K562 (cell line): ENCODE data around the gene RNF166. TPM values are rescaled to one million over a fixed set of nuclear protein-coding genes. Genes with fewer than 3 reads are reported as not detected.

ENCODE experiments used
- ATAC-seq: fragments of 200-7000 bp; cut with Tn5 transposase; 3 replicates; pipeline ENCODE4 v1.9.1; 2020; ENCODE audit warnings: moderate library complexity
- BruUV-seq: library from RNA; stranded (reverse); fragments of 400-500 nt; replicated peaks from 2 replicates; lab custom pipeline; 2021; lab: Mats Ljungman, UMichigan
- CTCF ChIA-PET: fragments of 300-600 bp; formaldehyde crosslinking; extraction: SDS; loops from one replicate; lab custom pipeline; 2021; ENCODE audit warnings: low intra/inter-chr PET ratio; lab: Yijun Ruan, JAX
- POLR2A ChIA-PET: fragments of 300-600, 350-650 bp; sonication (Branson Sonifier 250); formaldehyde crosslinking; extraction: SDS; loops from one replicate; lab custom pipeline; 2021; ENCODE audit warnings: antibody characterized with exemption, inconsistent platforms; lab: Yijun Ruan, JAX
- DNase-seq, 4 experiments: peaks; one replicate each; pipeline versions ENCODE4 v3.0.0 to v3.0.0-alpha.2; 2011 to 2018; ENCODE audit warnings: low spot score in 3 of 4, mixed read lengths in 3 of 4; ENCODE audit errors: extremely low read depth in 1 of 4
- FAIRE-seq: peaks from 2 replicates; lab custom pipeline; 2011; peaks lifted over from hg19 to GRCh38; lab: Jason Lieb, UNC
- H2AFZ ChIP-seq: 2 replicates; pipeline ENCODE4 v1.6.0; 2011; ENCODE audit warnings: low read depth, low read length, control low read depth, inconsistent platforms
- H3K27ac ChIP-seq: fragments of 200-600 bp; 3 replicates; pipeline ENCODE4 v1.8.0; 2011; ENCODE audit warnings: low read depth, mild to moderate bottlenecking, control low read depth, inconsistent platforms, low read length, moderate library complexity, mixed read lengths; ENCODE audit errors: extremely low read depth
- H3K27me3 ChIP-seq, 2 experiments: fragments of 300-600 bp in 1 of 2; 2 replicates in 1 of 2; 3 replicates in 1 of 2; pipeline versions ENCODE4 v1.6.0 to v1.8.0; 2011; ENCODE audit warnings: inconsistent platforms in 2 of 2, low read length in 2 of 2, mild to moderate bottlenecking in 1 of 2, mixed read lengths in 1 of 2, moderate library complexity in 1 of 2; ENCODE audit not compliant: control insufficient read depth in 2 of 2, insufficient read depth in 2 of 2
- H3K36me3 ChIP-seq: fragments of 300-600 bp; 3 replicates; pipeline ENCODE4 v1.8.0; 2011; ENCODE audit warnings: mild to moderate bottlenecking, low read length, inconsistent platforms; ENCODE audit not compliant: control insufficient read depth, insufficient read depth
- H3K4me1 ChIP-seq, 2 experiments: fragments of 200-600 bp in 1 of 2; replicated peaks in 1 of 2; 2 replicates in 1 of 2; 3 replicates in 1 of 2; pipeline versions ENCODE4 v1.5.1 to v1.8.0; 2011; ENCODE audit warnings: inconsistent platforms in 2 of 2, low read length in 2 of 2, mild to moderate bottlenecking in 1 of 2, mixed read lengths in 1 of 2, moderate library complexity in 1 of 2; ENCODE audit not compliant: control insufficient read depth in 2 of 2, insufficient read depth in 2 of 2
- H3K4me2 ChIP-seq: 2 replicates; pipeline ENCODE4 v1.6.1; 2011; ENCODE audit warnings: low read length, control low read depth, inconsistent platforms, mixed read lengths; ENCODE audit not compliant: insufficient read depth
- H3K4me3 ChIP-seq: fragments of 200-600 bp; sonication (generic), shearing (Covaris generic); 2 replicates; pipeline ENCODE4 v1.5.1; 2016; ENCODE audit warnings: control low read depth, inconsistent platforms
- H3K79me2 ChIP-seq: fragments of 200-600 bp; 3 replicates; pipeline ENCODE4 v1.8.0; 2011; ENCODE audit warnings: low read length, inconsistent platforms; ENCODE audit not compliant: control insufficient read depth, insufficient read depth
- H3K9ac ChIP-seq, 2 experiments: 2 replicates each; pipeline versions ENCODE4 v1.6.0 to v1.6.1; 2011; ENCODE audit warnings: low read depth in 2 of 2, low read length in 2 of 2, control low read depth in 1 of 2, inconsistent platforms in 1 of 2, mild to moderate bottlenecking in 1 of 2, mixed read lengths in 1 of 2; ENCODE audit not compliant: insufficient read depth in 1 of 2
- H3K9me1 ChIP-seq: one replicate; pipeline ENCODE4 v1.6.0; 2011; ENCODE audit warnings: inconsistent platforms, mild to moderate bottlenecking, low read length, moderate library complexity; ENCODE audit not compliant: control insufficient read depth, insufficient read depth
- H3K9me3 ChIP-seq: replicated peaks from 2 replicates; pipeline ENCODE4 v1.5.1; 2011; ENCODE audit warnings: low read depth, low read length, inconsistent platforms; ENCODE audit not compliant: control insufficient read depth, insufficient read depth
- H4K20me1 ChIP-seq: replicated peaks from 2 replicates; pipeline ENCODE4 v1.6.1; 2011; ENCODE audit warnings: low read length, inconsistent platforms, mixed read lengths; ENCODE audit not compliant: control insufficient read depth, insufficient read depth
- MNT ChIP-seq, 2 experiments: fragments of 450-650 bp; conservative IDR thresholded peaks; 2 replicates each; pipeline ENCODE4 v1.6.1; 2017; ENCODE audit warnings: mild to moderate bottlenecking in 2 of 2, moderate library complexity in 2 of 2
- POLR2G ChIP-seq: fragments of 200-400 bp; formaldehyde crosslinking; IDR thresholded peaks from 2 replicates; pipeline ENCODE4 v1.6.1; 2017; ENCODE audit warnings: low read depth, mild to moderate bottlenecking, antibody characterized with exemption, low read length, moderate library complexity
- PYGO2 ChIP-seq: fragments of 450-650 bp; IDR thresholded peaks from 2 replicates; pipeline ENCODE4 v1.6.1; 2016; ENCODE audit warnings: mild to moderate bottlenecking, missing genetic modification characterization, moderate library complexity, missing compliant biosample characterization
- TBL1XR1 ChIP-seq, 2 experiments: IDR thresholded peaks; 2 replicates each; pipeline ENCODE4 v1.6.1; 2012; ENCODE audit warnings: improper control_type of control experiment in 2 of 2, low read length in 2 of 2, mild to moderate bottlenecking in 1 of 2
- YBX1 ChIP-seq: fragments of 450-650 bp; IDR thresholded peaks from 2 replicates; pipeline ENCODE4 v1.7.1; 2016; ENCODE audit warnings: mild to moderate bottlenecking
- ZNF740 ChIP-seq, 3 experiments: fragments of 200-800 bp in 1 of 3; sonication (Bioruptor generic) in 1 of 3; sonication (generic) in 1 of 3; formaldehyde crosslinking in 1 of 3; IDR thresholded peaks; 2 replicates each; pipeline versions ENCODE4 v1.6.1 to v1.8.0; 2016 to 2022; ENCODE audit warnings: mild to moderate bottlenecking in 2 of 3, missing compliant biosample characterization in 2 of 3, missing genetic modification characterization in 2 of 3, missing genetic modification reagents in 1 of 3
- WGBS: fragments of 100-300 bp; shearing (Covaris generic); methylation state at CpG from one replicate; pipeline ENCODE4 v1.1.6; 2016; ENCODE audit warnings: low coverage, mixed read lengths; ENCODE audit not compliant: insufficient coverage; ENCODE audit errors: missing lambda C conversion rate; 5-methylcytosine and 5-hydroxymethylcytosine counted together
- in situ Hi-C: fragments of 300-500 bp; cut with MboI; formaldehyde crosslinking; loops from 4 replicates; pipeline ENCODE4 v1.15.0; 2018; ENCODE audit warnings: inconsistent platforms, mixed read lengths
- intact Hi-C: fragments of 100-400 bp; cut with micrococcal nuclease; formaldehyde crosslinking; loops from 2 replicates; pipeline ENCODE4 v1.14.2; 2022
- polyA plus RNA-seq, 8 experiments: library from polyadenylated mRNA; depleted of rRNA in 4 of 8; stranded (reverse) in 5 of 8; unstranded in 3 of 8; fragments of >200 nt; fragmentation: Nextera tagmentation in 2 of 8; fragmentation: Illumina TruSeq in 1 of 8; extraction: Ambion mirVana in 2 of 8; extraction: Trizol in 1 of 8; gene quantifications; 2 replicates each; pipeline versions ENCODE4 v1.2.1 to v1.2.3, GENCODE V29; 2011 to 2014; ENCODE audit warnings: inconsistent platforms in 1 of 8, missing spikeins in 1 of 8
- total RNA-seq, 7 experiments: library from RNA; depleted of rRNA in 6 of 7; stranded (reverse); fragments of >200 nt in 6 of 7; fragmentation: Illumina TruSeq in 2 of 7; extraction: Trizol in 2 of 7; gene quantifications; 2 replicates each; pipeline versions ENCODE4 v1.2.1 to v1.2.3, GENCODE V29; 2011 to 2021; ENCODE audit warnings: low replicate concordance in 1 of 7

Gene RNF166
- total and polyA plus RNA-seq, 9 of the 15 experiments (the other 6 are each of a cell fraction or from before 2014, with no cell fraction given) = 0.56 to 60.3 (median 19.5) TPM

- CTCF ChIA-PET = no interaction called here
- TF ChIP-seq TBL1XR1 (IDR thresholded peaks at IDR 0.05; ENCODE audit: low read length in 2 of 2) = no peak
- no peak for TF ChIP-seq PYGO2 (tag)
- TF ChIP-seq MNT (conservative IDR thresholded peaks at IDR 0.05) = no peak
- TF ChIP-seq YBX1 = no peak
- TF ChIP-seq POLR2G = peak; percentile 49; the same call in 1 of the 2 replicates
- TF ChIP-seq ZNF740 (CRISPR knock-in tag; IDR thresholded peaks at IDR 0.05) = no peak
- TF ChIP-seq ZNF740 (tag; IDR thresholded peaks at IDR 0.05) = no peak
- peaks cover 0 to 61% of the 10 kb centered on the region in 2 experiments; a peak in 1 of 5 replicates for H3K4me1 ChIP-seq
Observed at GRCh38 chr16:88723911-88724310, 17.7 kb upstream of the RNF166 start.

More at GRCh38 chr16:88723911-88724310, 17.7 kb upstream of the RNF166 start:
- POLR2A ChIA-PET = interaction anchor here (0.6 kb wide), 1 partner anchor 14 kb away, joined by 3 read pairs; no protein-coding TSS in a partner anchor
- in situ Hi-C loops = no loop called here
- Histone ChIP-seq H4K20me1 (no peaks in the 10 kb centered on the region; the same call in 1 of the 2 replicates), H3K4me3 (no peak overlapping the region), H3K27ac (no peak overlapping the region), H3K79me2 (no peaks in the 10 kb centered on the region), H3K4me2 (no peak overlapping the region), H2AFZ (no peak overlapping the region), H3K9me1 (no peaks in the 10 kb centered on the region), H3K9me3 (no peaks in the 10 kb centered on the region), H3K36me3 (peaks cover 93% of the 10 kb centered on the region; the same call in 2 of the 3 replicates), H3K27me3 (no peaks in the 10 kb centered on the region), H3K9ac (peak overlapping the region in 1 of 2 experiments; percentile 17; a peak in 1 of 4 replicates)
- BruUV-seq = no TSS peak
- intact Hi-C loops = no loop called here
- no peak for FAIRE-seq
- no peak for ATAC-seq
- over 99% methylated on average over 17 of the region's 17 CpGs for WGBS
- no peak for DNase-seq
